Activated CD4-positive, alpha-beta T cell treated with anti-CD3 and anti-CD28 coated beads, Interleukin-2, amount 10 ng/mL, durations not matched to agents 24 days and 14 days (primary cell): ENCODE results near the gene ADARB2. TPM values are rescaled to one million over a fixed set of nuclear protein-coding genes. Genes with fewer than 3 reads are reported as not detected.
A peak's percentile ranks its signal among the peaks of the same experiment; 100 is the strongest.

Source experiments
- DNase-seq: peaks from one replicate; pipeline ENCODE4 v3.0.0; 2022
- H3K27ac Mint-ChIP-seq: one replicate; pipeline ENCODE4 v1.8.0; 2022; ENCODE audit warnings: mild to moderate bottlenecking, mixed read lengths
- H3K27me3 Mint-ChIP-seq: one replicate; pipeline ENCODE4 v1.8.0; 2022; ENCODE audit warnings: mixed read lengths
- H3K36me3 Mint-ChIP-seq: one replicate; pipeline ENCODE4 v1.8.0; 2022; ENCODE audit warnings: low read depth, mild to moderate bottlenecking, mixed read lengths
- H3K4me1 Mint-ChIP-seq: one replicate; pipeline ENCODE4 v1.8.0; 2021; ENCODE audit warnings: mixed read lengths
- H3K4me3 Mint-ChIP-seq: one replicate; pipeline ENCODE4 v1.8.0; 2022; ENCODE audit warnings: mild to moderate bottlenecking, moderate library complexity, mixed read lengths
- H3K9me3 Mint-ChIP-seq: one replicate; pipeline ENCODE4 v1.8.0; 2021; ENCODE audit warnings: mixed read lengths
- intact Hi-C: fragments of 100-400 bp; cut with micrococcal nuclease; formaldehyde crosslinking; loops from one replicate; pipeline ENCODE4 v1.15.1; 2023
- total RNA-seq: library from RNA; stranded (reverse); gene quantifications from 2 replicates; pipeline ENCODE4 v1.2.3, GENCODE V29; 2022

The ADARB2 gene
- total RNA-seq, 1 donor from 2014 or later = not detected

- intact Hi-C loops = no loop called here
- Mint-ChIP-seq H3K27ac (no peak overlapping the region), H3K9me3 (peaks cover 8% of the 10 kb centered on the region), H3K36me3 (no peaks in the 10 kb centered on the region), H3K27me3 (no peaks in the 10 kb centered on the region), H3K4me3 (no peak overlapping the region), H3K4me1 (no peaks in the 10 kb centered on the region)
- peak; percentile 35 for DNase-seq
Observed at GRCh38 chr10:1205450-1206030, 531.8 kb downstream of the ADARB2 start.

- H3K9me3 Mint-ChIP-seq = peaks cover 5% of the 10 kb centered on the region
- H3K27me3 Mint-ChIP-seq = no peaks in the 10 kb centered on the region
- H3K36me3 Mint-ChIP-seq = no peaks in the 10 kb centered on the region
- H3K27ac Mint-ChIP-seq = no peak overlapping the region
- peak; percentile 39 for DNase-seq
- no peaks in the 10 kb centered on the region for H3K4me1 Mint-ChIP-seq
- intact Hi-C loops = no loop called here
- no peak overlapping the region for H3K4me3 Mint-ChIP-seq
Observed at GRCh38 chr10:1204434-1205326, 532.6 kb downstream of the ADARB2 start.

- Mint-ChIP-seq H3K36me3 (no peaks in the 10 kb centered on the region), H3K27ac (no peak overlapping the region), H3K4me1 (no peaks in the 10 kb centered on the region), H3K27me3 (no peaks in the 10 kb centered on the region), H3K4me3 (no peak overlapping the region), H3K9me3 (no peaks in the 10 kb centered on the region)
- intact Hi-C loops = no loop called here
- no peak for DNase-seq
Observed at GRCh38 chr10:1203704-1204103, 533.6 kb downstream of the ADARB2 start.

- peak; percentile 49 for DNase-seq
- Mint-ChIP-seq H3K4me3 (no peak overlapping the region), H3K27me3 (peaks cover 5% of the 10 kb centered on the region), H3K4me1 (no peaks in the 10 kb centered on the region), H3K27ac (no peak overlapping the region), H3K36me3 (no peaks in the 10 kb centered on the region), H3K9me3 (no peaks in the 10 kb centered on the region)
- intact Hi-C loops = no loop called here
Observed at GRCh38 chr10:1203216-1203615, 534.1 kb downstream of the ADARB2 start.

- DNase-seq = no peak
- intact Hi-C loops = no loop called here
- no peaks in the 10 kb centered on the region for H3K4me1 Mint-ChIP-seq
- H3K4me3 Mint-ChIP-seq = no peak overlapping the region
- H3K36me3 Mint-ChIP-seq = no peaks in the 10 kb centered on the region
- H3K9me3 Mint-ChIP-seq = no peaks in the 10 kb centered on the region
- no peak overlapping the region for H3K27ac Mint-ChIP-seq
- peaks cover 14% of the 10 kb centered on the region for H3K27me3 Mint-ChIP-seq
Observed at GRCh38 chr10:1202343-1202742, 535.0 kb downstream of the ADARB2 start.

- no peak overlapping the region for H3K4me3 Mint-ChIP-seq
- H3K27ac Mint-ChIP-seq = no peak overlapping the region
- H3K36me3 Mint-ChIP-seq = no peaks in the 10 kb centered on the region
- H3K27me3 Mint-ChIP-seq = peaks cover 15% of the 10 kb centered on the region
- no peak for DNase-seq
- H3K4me1 Mint-ChIP-seq = no peaks in the 10 kb centered on the region
- H3K9me3 Mint-ChIP-seq = no peaks in the 10 kb centered on the region
- intact Hi-C loops = no loop called here
Observed at GRCh38 chr10:1200866-1201807, 536.2 kb downstream of the ADARB2 start.

GRCh38 chr10:1199897-1200721, 537.2 kb downstream of the ADARB2 start:
- no peak overlapping the region for H3K27ac Mint-ChIP-seq
- H3K27me3 Mint-ChIP-seq = peaks cover 19% of the 10 kb centered on the region
- no peak overlapping the region for H3K4me3 Mint-ChIP-seq
- no peaks in the 10 kb centered on the region for H3K9me3 Mint-ChIP-seq
- intact Hi-C loops = no loop called here
- H3K36me3 Mint-ChIP-seq = no peaks in the 10 kb centered on the region
- H3K4me1 Mint-ChIP-seq = no peaks in the 10 kb centered on the region
- DNase-seq = no peak

GRCh38 chr10:1199345-1199673, 538.0 kb downstream of the ADARB2 start:
- H3K27ac Mint-ChIP-seq = no peak overlapping the region
- no peak for DNase-seq
- H3K9me3 Mint-ChIP-seq = no peaks in the 10 kb centered on the region
- H3K4me1 Mint-ChIP-seq = no peaks in the 10 kb centered on the region
- no peak overlapping the region for H3K4me3 Mint-ChIP-seq
- peaks cover 22% of the 10 kb centered on the region for H3K27me3 Mint-ChIP-seq
- intact Hi-C loops = no loop called here
- no peaks in the 10 kb centered on the region for H3K36me3 Mint-ChIP-seq

GRCh38 chr10:1198453-1199344, 538.6 kb downstream of the ADARB2 start:
- no peak overlapping the region for H3K27ac Mint-ChIP-seq
- H3K4me1 Mint-ChIP-seq = peaks cover 3% of the 10 kb centered on the region
- no peak overlapping the region for H3K4me3 Mint-ChIP-seq
- intact Hi-C loops = no loop called here
- H3K27me3 Mint-ChIP-seq = peaks cover 23% of the 10 kb centered on the region
- DNase-seq = no peak
- no peaks in the 10 kb centered on the region for H3K36me3 Mint-ChIP-seq
- no peaks in the 10 kb centered on the region for H3K9me3 Mint-ChIP-seq

GRCh38 chr10:1197384-1197783, 539.9 kb downstream of the ADARB2 start:
- no peak for DNase-seq
- Mint-ChIP-seq H3K27me3 (peaks cover 23% of the 10 kb centered on the region), H3K9me3 (no peaks in the 10 kb centered on the region), H3K36me3 (no peaks in the 10 kb centered on the region), H3K4me1 (peaks cover 8% of the 10 kb centered on the region), H3K27ac (no peak overlapping the region), H3K4me3 (no peak overlapping the region)
- intact Hi-C loops = no loop called here

- Mint-ChIP-seq H3K4me3 (no peak overlapping the region), H3K4me1 (peaks cover 8% of the 10 kb centered on the region), H3K27ac (no peak overlapping the region), H3K27me3 (peaks cover 23% of the 10 kb centered on the region), H3K36me3 (no peaks in the 10 kb centered on the region), H3K9me3 (no peaks in the 10 kb centered on the region)
- no peak for DNase-seq
- intact Hi-C loops = no loop called here
Observed at GRCh38 chr10:1196656-1197055, 540.7 kb downstream of the ADARB2 start.

- no peak for DNase-seq
- intact Hi-C loops = no loop called here
- Mint-ChIP-seq H3K4me1 (peaks cover 8% of the 10 kb centered on the region), H3K27me3 (peaks cover 23% of the 10 kb centered on the region), H3K36me3 (no peaks in the 10 kb centered on the region), H3K27ac (no peak overlapping the region), H3K9me3 (no peaks in the 10 kb centered on the region), H3K4me3 (no peak overlapping the region)
Observed at GRCh38 chr10:1195828-1196227, 541.5 kb downstream of the ADARB2 start.
